Measurements from ENCODE around the gene NEAT1. TPM values are rescaled to one million over a fixed set of nuclear protein-coding genes. Genes with fewer than 3 reads are reported as not detected.

Gene NEAT1
- total and polyA plus RNA-seq, 4 donors = 239 to 1,734 (median 1,437) TPM

DNA sequence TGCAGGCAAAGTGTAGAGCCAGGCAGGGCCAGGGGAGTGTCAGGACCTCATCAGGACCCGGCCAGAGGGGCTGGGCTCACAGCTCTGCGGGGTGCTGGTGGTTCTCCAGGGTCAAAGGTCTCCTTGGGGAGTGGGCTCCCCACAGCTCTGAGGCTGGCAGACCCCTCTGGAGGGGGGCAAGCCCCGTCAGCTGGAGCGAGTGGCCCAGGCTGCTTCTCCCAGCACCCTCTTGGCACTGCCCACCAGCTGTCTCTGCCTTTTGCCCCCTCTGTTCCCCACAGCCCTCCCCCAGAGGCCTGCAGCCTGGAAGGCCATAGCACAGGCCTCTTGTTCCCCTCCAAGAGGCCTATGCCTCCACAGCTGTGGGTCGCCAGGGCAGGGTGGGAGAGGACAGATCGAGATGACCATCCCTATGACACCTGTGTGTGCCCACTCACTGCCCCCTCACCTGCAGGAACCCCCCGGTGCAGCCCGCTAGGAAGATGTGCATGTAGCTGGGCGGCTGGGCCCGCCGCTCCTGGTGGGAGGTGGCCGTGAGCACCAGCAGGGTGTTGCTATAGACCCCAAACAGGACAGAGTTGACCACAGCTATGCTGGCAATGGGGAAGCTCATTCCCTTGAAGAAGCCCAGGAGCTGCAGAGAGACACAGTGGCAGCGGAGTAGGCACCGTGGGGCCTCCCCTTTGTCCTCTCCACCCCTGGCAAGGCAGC lies 43.5 kb upstream of the NEAT1 start:
- H3K27me3 ChIP-seq (ENCODE audit: control insufficient read depth in 1 of 2, insufficient read depth in 2 of 2, low read length in 1 of 2) = no peaks in the 10 kb centered on the region
- H3K9me3 ChIP-seq (ENCODE audit: control insufficient read depth, low read length) = no peaks in the 10 kb centered on the region
- intact Hi-C loops (cut with DNase I) = loop anchor here in 1 of 2 donors (5.0 kb wide), 1 partner anchor 133 kb away; no protein-coding TSS in a partner anchor
- no peaks in the 10 kb centered on the region for H3K4me1 ChIP-seq (ENCODE audit: control insufficient read depth in 1 of 2, insufficient read depth in 2 of 2, low read length in 2 of 2)
- H3K27ac ChIP-seq (ENCODE audit: low read depth in 1 of 2, low read length in 2 of 2) = no peak overlapping the region
- no peaks in the 10 kb centered on the region for H3K36me3 ChIP-seq (ENCODE audit: control insufficient read depth in 1 of 2, insufficient read depth in 2 of 2, low read length in 1 of 2)
- 90 to 91% methylated on average over 13 to 14 of the region's 14 CpGs for WGBS, 2 donors
- ATAC-seq (ENCODE audit: low FRiP score) (no peak), DNase-seq (peak in 1 of 2 donors; percentile 44)
- no peak overlapping the region for H3K4me3 ChIP-seq (ENCODE audit: low read length in 2 of 2)

DNA sequence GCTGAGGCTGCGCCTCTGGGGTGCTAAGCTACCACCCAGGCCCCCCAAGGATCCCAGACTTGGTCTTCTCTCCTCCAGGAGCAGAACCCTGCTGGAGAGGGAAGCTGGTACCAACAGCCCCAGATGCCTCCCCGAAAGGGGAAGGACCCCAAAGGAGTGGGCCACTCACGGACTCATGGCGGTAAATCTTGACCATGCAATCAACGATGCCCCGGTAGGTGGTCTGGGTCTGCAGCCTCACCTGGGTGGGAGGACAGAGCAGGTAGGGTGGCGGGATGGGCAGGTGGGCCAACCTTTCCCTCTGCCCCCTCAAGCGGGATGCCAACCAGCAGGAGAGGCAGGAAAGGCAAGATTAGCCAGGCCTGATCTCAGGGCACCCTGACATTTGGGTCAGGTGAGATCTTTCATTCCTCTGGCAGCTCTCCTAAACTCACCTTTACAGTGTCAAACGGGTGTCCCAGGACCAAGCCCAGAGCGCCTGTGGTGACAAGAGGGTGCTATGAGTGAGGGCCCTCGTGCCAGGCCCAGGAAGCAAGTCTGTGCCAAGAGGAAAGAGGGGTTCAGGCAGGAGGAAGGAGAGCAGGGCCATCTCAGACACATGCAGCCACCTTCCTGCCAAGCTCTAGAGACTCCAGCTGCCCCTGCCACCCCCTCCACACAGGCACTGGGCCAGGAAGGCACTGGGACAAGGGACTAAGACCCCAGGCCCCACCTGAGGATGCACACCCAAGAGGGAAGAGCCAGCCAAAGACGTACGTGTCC lies 42.7 kb upstream of the NEAT1 start:
- DNase-seq = no peak
- Histone ChIP-seq H3K27ac (ENCODE audit: low read depth in 1 of 2, low read length in 2 of 2) (no peak overlapping the region), H3K27me3 (ENCODE audit: control insufficient read depth in 1 of 2, insufficient read depth in 2 of 2, low read length in 1 of 2) (no peaks in the 10 kb centered on the region), H3K36me3 (ENCODE audit: control insufficient read depth in 1 of 2, insufficient read depth in 2 of 2, low read length in 1 of 2) (no peaks in the 10 kb centered on the region), H3K4me3 (ENCODE audit: low read length in 2 of 2) (no peak overlapping the region), H3K9me3 (ENCODE audit: control insufficient read depth, low read length) (no peaks in the 10 kb centered on the region), H3K4me1 (ENCODE audit: control insufficient read depth in 1 of 2, insufficient read depth in 2 of 2, low read length in 2 of 2) (no peaks in the 10 kb centered on the region)
- 90% methylated on average over 13 of the region's 13 CpGs for WGBS, 2 donors
- intact Hi-C loops (cut with DNase I) = loop anchor here (5.0 kb wide), 3 partner anchors 37 to 132 kb away; no protein-coding TSS in a partner anchor
- no peak for ATAC-seq (ENCODE audit: low FRiP score)

DNA sequence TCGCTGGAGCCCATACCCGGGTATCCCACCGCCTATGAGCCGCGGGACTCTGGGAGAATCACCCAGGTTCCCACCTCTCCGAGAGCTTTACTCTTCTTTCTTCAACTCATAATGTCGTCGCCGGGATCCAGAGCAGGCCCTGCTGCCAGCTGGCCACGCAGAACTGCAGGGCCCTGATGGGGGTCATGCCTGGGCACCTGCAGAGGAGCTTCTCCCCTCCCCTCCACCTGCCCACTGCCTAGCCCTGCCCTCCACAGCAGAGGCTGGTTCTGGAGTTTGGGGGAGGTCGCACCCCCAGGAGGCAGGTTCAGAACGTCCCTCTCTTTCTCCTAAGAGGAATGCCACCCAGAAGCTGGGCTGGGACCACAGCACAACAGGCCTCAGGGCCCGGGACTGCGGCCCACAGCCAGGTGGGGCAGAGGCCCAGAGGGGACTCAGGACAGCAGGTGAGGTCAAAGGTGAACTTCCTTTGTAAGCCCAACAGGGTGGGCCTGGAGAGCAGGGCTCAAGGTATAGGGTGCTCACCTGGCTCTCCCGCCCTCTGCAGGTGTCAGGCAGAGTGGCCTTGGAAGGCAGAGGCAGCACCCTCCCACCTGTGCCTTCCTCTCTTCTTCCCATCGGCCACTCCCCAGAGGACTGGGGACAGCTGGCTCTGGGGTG lies 42.0 kb upstream of the NEAT1 start:
- Histone ChIP-seq H3K4me1 (ENCODE audit: control insufficient read depth in 1 of 2, insufficient read depth in 2 of 2, low read length in 2 of 2) (no peaks in the 10 kb centered on the region), H3K4me3 (ENCODE audit: low read length in 2 of 2) (no peak overlapping the region), H3K9me3 (ENCODE audit: control insufficient read depth, low read length) (no peaks in the 10 kb centered on the region), H3K27ac (ENCODE audit: low read depth in 1 of 2, low read length in 2 of 2) (no peak overlapping the region), H3K27me3 (ENCODE audit: control insufficient read depth in 1 of 2, insufficient read depth in 2 of 2, low read length in 1 of 2) (no peaks in the 10 kb centered on the region), H3K36me3 (ENCODE audit: control insufficient read depth in 1 of 2, insufficient read depth in 2 of 2, low read length in 1 of 2) (no peaks in the 10 kb centered on the region)
- WGBS, 2 donors = 83 to 88% methylated on average over 16 of the region's 16 CpGs
- intact Hi-C loops (cut with DNase I) = loop anchor here (5.0 kb wide), 2 partner anchors 37 to 87 kb away; no protein-coding TSS in a partner anchor
- no peak for ATAC-seq (ENCODE audit: low FRiP score)
- DNase-seq = peak in 1 of 2 donors; percentile 46

DNA sequence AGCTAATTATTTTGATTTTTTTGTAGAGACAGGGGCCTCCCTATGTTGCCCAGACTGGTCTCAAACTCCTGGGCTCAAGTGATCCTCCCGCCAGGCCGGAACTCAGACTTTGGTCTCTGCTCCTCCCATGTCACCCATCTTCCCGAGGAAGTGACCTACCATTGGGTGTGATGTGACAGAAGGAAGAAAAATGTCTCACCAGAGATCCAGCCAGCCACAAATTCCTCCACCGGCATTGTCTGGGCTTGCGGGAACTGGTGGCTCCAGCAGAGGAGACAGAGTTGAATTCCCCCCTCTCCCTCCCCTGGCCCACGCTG lies 40.9 kb upstream of the NEAT1 start:
- Histone ChIP-seq H3K36me3 (ENCODE audit: control insufficient read depth in 1 of 2, insufficient read depth in 2 of 2, low read length in 1 of 2) (no peaks in the 10 kb centered on the region), H3K27me3 (ENCODE audit: control insufficient read depth in 1 of 2, insufficient read depth in 2 of 2, low read length in 1 of 2) (no peaks in the 10 kb centered on the region), H3K9me3 (ENCODE audit: control insufficient read depth, low read length) (no peaks in the 10 kb centered on the region), H3K4me3 (ENCODE audit: low read length in 2 of 2) (no peak overlapping the region), H3K27ac (ENCODE audit: low read depth in 1 of 2, low read length in 2 of 2) (peak overlapping the region; percentile 23 to 87), H3K4me1 (ENCODE audit: control insufficient read depth in 1 of 2, insufficient read depth in 2 of 2, low read length in 2 of 2) (no peaks in the 10 kb centered on the region)
- ATAC-seq (ENCODE audit: low FRiP score) (peak; percentile 15), DNase-seq (no peak)
- 3% methylated on average over 6 of the region's 6 CpGs for WGBS, 2 donors
- intact Hi-C loops (cut with DNase I) = loop anchor here (5.0 kb wide), 2 partner anchors 36 to 86 kb away; no protein-coding TSS in a partner anchor

DNA sequence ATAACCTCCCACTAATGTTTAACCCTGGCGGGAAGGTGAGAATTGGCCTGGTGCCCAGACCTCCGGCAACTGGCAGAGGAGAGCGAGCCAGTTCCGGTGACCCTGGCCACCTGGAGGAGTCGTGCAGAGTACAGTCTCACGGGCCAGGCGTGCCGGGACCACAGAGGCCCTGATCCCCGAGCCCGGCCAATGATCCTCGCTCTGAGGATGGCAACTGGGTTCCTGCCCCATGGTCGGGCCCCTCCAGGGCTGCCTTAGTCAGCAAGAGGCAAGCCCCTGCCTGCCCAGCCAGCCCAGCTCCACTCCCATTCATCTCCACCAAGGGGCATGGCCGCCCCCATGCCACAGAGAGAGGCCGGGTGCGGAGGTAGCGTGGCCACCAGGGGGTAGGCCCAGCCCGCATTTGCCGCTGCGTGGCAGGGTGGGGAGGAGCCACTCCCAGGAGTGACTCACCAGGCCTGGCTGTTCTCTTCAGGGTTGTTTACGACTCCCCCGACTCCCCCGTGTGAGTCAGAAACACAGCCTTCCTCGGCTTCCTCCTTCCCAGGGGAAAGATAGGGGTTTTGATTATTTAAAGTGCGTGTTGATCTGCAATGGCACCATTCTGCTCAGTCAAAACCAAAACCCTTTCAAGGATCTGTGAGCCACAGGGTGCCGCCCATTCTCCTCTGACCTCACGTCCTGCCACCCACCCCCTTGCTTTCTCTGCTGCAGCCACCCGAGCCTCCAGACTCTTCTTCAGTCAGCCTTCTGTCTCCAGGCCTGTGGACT lies 40.4 kb upstream of the NEAT1 start, which contains the start of gene SLC25A45:
Gene SLC25A45 (minus strand): TSS at position 614 of the 771 bp plus-strand sequence. CDS start 695 bp downstream, outside the sequence.
- Histone ChIP-seq H3K27ac (ENCODE audit: low read depth in 1 of 2, low read length in 2 of 2) (peak within 1 kb of the TSS; percentile 83 to 87), H3K36me3 (ENCODE audit: control insufficient read depth in 1 of 2, insufficient read depth in 2 of 2, low read length in 1 of 2) (no peaks in the 10 kb centered on the region), H3K4me3 (ENCODE audit: low read length in 2 of 2) (no peak within 1 kb of the TSS), H3K4me1 (ENCODE audit: control insufficient read depth in 1 of 2, insufficient read depth in 2 of 2, low read length in 2 of 2) (no peaks in the 10 kb centered on the region), H3K27me3 (ENCODE audit: control insufficient read depth in 1 of 2, insufficient read depth in 2 of 2, low read length in 1 of 2) (no peaks in the 10 kb centered on the region), H3K9me3 (ENCODE audit: control insufficient read depth, low read length) (no peaks in the 10 kb centered on the region)
- ATAC-seq (ENCODE audit: low FRiP score) = peak; percentile 95
- DNase-seq = peak; percentile 95 to 97
- intact Hi-C loops (cut with DNase I) = loop anchor here (5.0 kb wide), 2 partner anchors 35 to 85 kb away; no protein-coding TSS in a partner anchor
- 0 to 1% methylated on average over 22 to 27 of the region's 27 CpGs for WGBS, 2 donors

DNA sequence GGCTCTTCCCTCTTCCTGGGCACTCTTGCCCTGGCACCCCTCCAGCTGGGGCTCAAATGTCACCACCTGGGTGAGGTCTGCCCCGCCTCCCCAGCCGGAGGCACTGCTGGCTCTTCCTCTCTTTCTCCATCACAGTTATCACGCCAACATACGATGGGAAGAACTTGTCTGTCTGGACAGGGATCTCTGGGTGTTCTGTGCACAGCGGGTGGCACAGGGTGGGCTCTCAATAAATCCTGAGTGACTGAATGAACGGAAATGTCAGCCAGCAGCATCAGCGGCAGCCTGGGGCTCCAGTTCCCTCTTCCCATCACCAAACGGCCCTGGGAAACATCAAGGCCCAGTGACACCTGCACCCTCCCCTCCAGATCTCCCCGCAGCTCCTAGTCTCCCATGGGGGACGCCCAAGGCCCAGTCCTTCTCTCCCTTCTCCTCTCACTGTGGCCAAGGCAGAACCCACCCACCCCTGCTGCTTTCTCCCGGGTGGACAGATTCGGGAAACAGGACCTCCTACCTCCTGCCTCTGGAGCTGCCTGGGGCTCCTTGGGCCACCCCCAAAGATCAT lies 39.7 kb upstream of the NEAT1 start:
- H3K4me1 ChIP-seq (ENCODE audit: control insufficient read depth in 1 of 2, insufficient read depth in 2 of 2, low read length in 2 of 2) = no peaks in the 10 kb centered on the region
- no peak for DNase-seq
- no peaks in the 10 kb centered on the region for H3K9me3 ChIP-seq (ENCODE audit: control insufficient read depth, low read length)
- no peaks in the 10 kb centered on the region for H3K36me3 ChIP-seq (ENCODE audit: control insufficient read depth in 1 of 2, insufficient read depth in 2 of 2, low read length in 1 of 2)
- no peak overlapping the region for H3K4me3 ChIP-seq (ENCODE audit: low read length in 2 of 2)
- H3K27me3 ChIP-seq (ENCODE audit: control insufficient read depth in 1 of 2, insufficient read depth in 2 of 2, low read length in 1 of 2) = no peaks in the 10 kb centered on the region
- H3K27ac ChIP-seq (ENCODE audit: low read depth in 1 of 2, low read length in 2 of 2) = peak overlapping the region; percentile 83 to 85
- no peak for ATAC-seq (ENCODE audit: low FRiP score)
- intact Hi-C loops (cut with DNase I) = loop anchor here (5.0 kb wide), 2 partner anchors 34 to 84 kb away; no protein-coding TSS in a partner anchor
- 24 to 34% methylated on average over 12 of the region's 12 CpGs for WGBS, 2 donors

DNA sequence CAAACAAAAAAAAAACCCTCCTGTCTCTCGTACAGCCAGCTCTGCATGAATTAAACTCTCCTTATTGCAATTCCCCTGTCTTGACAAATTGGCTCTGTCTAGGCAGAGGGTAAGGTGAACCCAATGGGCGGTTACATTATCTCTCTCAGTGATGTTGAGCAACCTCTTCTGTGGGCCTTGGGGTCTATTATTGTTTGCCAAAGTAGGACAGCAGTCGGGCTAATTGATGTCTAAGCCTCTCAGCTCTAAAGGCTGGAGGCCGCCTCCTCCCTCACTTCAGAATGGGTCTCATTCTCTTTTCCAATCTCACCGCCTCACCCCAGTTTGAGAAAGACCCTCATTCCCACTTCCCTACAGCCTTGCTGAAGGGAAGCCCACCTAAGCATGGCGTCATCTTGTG lies 38.8 kb upstream of the NEAT1 start:
- intact Hi-C loops (cut with DNase I) = loop anchor here (5.0 kb wide), 2 partner anchors 34 to 84 kb away; no protein-coding TSS in a partner anchor
- no peak for DNase-seq
- WGBS, 2 donors = 91 to 92% methylated on average over 6 of the region's 6 CpGs
- Histone ChIP-seq H3K4me1 (ENCODE audit: control insufficient read depth in 1 of 2, insufficient read depth in 2 of 2, low read length in 2 of 2) (no peaks in the 10 kb centered on the region), H3K27ac (ENCODE audit: low read depth in 1 of 2, low read length in 2 of 2) (peak overlapping the region in 1 of 2 donors; percentile 6), H3K9me3 (ENCODE audit: control insufficient read depth, low read length) (no peaks in the 10 kb centered on the region), H3K27me3 (ENCODE audit: control insufficient read depth in 1 of 2, insufficient read depth in 2 of 2, low read length in 1 of 2) (no peaks in the 10 kb centered on the region), H3K4me3 (ENCODE audit: low read length in 2 of 2) (no peak overlapping the region), H3K36me3 (ENCODE audit: control insufficient read depth in 1 of 2, insufficient read depth in 2 of 2, low read length in 1 of 2) (no peaks in the 10 kb centered on the region)
- no peak for ATAC-seq (ENCODE audit: low FRiP score)
